Right ventricle myocardium inferior (tissue), 1 donor: ENCODE data around the gene CDRT4. TPM values are rescaled to one million over a fixed set of nuclear protein-coding genes. Genes with fewer than 3 reads are reported as not detected.
A peak's percentile ranks its signal among the peaks of the same experiment; 100 is the strongest.

ENCODE experiments used
- ATAC-seq: fragments of 200-7000 bp; cut with Tn5 transposase; one replicate; pipeline ENCODE4 v1.9.1; 2020; ENCODE audit warnings: mild to moderate bottlenecking, moderate library complexity
- DNase-seq: peaks from one replicate; pipeline ENCODE4 v3.0.0; 2021; ENCODE audit errors: missing footprints
- intact Hi-C: fragments of 100-400 bp; cut with DNase I; formaldehyde crosslinking; loops from one replicate; pipeline ENCODE4 v1.11.0; 2022
- total RNA-seq: library from RNA; stranded (reverse); fragmentation: NEBNext Ultra II Directional; extraction: Animal tissue kit (Norgen Biotek cat#: 25700); gene quantifications from one replicate; pipeline ENCODE4 v1.2.1, GENCODE V29; 2021
- donor health status: DM: no; HTN: yes; CAD: no; lungs with severe emphysema.

The CDRT4 gene
- total RNA-seq, 1 donor from 2014 or later, result 1.8 TPM

GRCh38 chr17:15466131-15466530 is 1.3 kb downstream of the CDRT4 start:
- no peak for DNase-seq
- intact Hi-C loops, result no loop called here
- ATAC-seq, result no peak

GRCh38 chr17:15465045-15465701 is 2.2 kb downstream of the CDRT4 start:
- ATAC-seq, result no peak
- intact Hi-C loops, result no loop called here
- DNase-seq, result no peak

GRCh38 chr17:15464231-15464985 is 3.0 kb downstream of the CDRT4 start:
- ATAC-seq (peak; percentile 22), DNase-seq (no peak)
- intact Hi-C loops, result no loop called here

- DNase-seq, result no peak
- intact Hi-C loops, result no loop called here
- ATAC-seq, result peak; percentile 84
Measured at GRCh38 chr17:15462976-15463772, 4.2 kb downstream of the CDRT4 start.

GRCh38 chr17:15457723-15458094 is 9.7 kb downstream of the CDRT4 start:
- peak; percentile 67 for ATAC-seq
- no peak for DNase-seq
- intact Hi-C loops, result loop anchor here (5.0 kb wide), 2 partner anchors 45 to 195 kb away; no protein-coding TSS in a partner anchor

GRCh38 chr17:15456972-15457722 is 10.3 kb downstream of the CDRT4 start:
- peak; percentile 71 for ATAC-seq
- intact Hi-C loops, result loop anchor here (5.0 kb wide), 2 partner anchors 45 to 195 kb away; no protein-coding TSS in a partner anchor
- DNase-seq, result no peak

- ATAC-seq, result peak; percentile 42
- no peak for DNase-seq
- intact Hi-C loops, result loop anchor here (5.0 kb wide), 2 partner anchors 46 to 194 kb away; no protein-coding TSS in a partner anchor
Measured at GRCh38 chr17:15456496-15456895, 10.9 kb downstream of the CDRT4 start.

- DNase-seq (no peak), ATAC-seq (no peak)
- intact Hi-C loops, result no loop called here
Measured at GRCh38 chr17:15454346-15454745, 13.1 kb downstream of the CDRT4 start.

- DNase-seq (no peak), ATAC-seq (no peak)
- intact Hi-C loops, result no loop called here
Measured at GRCh38 chr17:15453782-15454181, 13.6 kb downstream of the CDRT4 start.

- no peak for DNase-seq
Measured at GRCh38 chr17:15453246-15453645, 14.2 kb downstream of the CDRT4 start.

GRCh38 chr17:15452746-15453145 is 14.7 kb downstream of the CDRT4 start:
- no peak for ATAC-seq
- intact Hi-C loops, result no loop called here
- no peak for DNase-seq

More at GRCh38 chr17:15453246-15453645, 14.2 kb downstream of the CDRT4 start:
- ATAC-seq, result no peak
- intact Hi-C loops, result no loop called here

GRCh38 chr17:15451680-15452079 is 15.7 kb downstream of the CDRT4 start:
- intact Hi-C loops, result no loop called here
- ATAC-seq (no peak), DNase-seq (no peak)

- DNase-seq (no peak), ATAC-seq (peak; percentile 21)
- intact Hi-C loops, result no loop called here
Measured at GRCh38 chr17:15448580-15448956, 18.9 kb downstream of the CDRT4 start.

GRCh38 chr17:15447928-15448579 is 19.4 kb downstream of the CDRT4 start:
- ATAC-seq (peak; percentile 58), DNase-seq (no peak)

GRCh38 chr17:15446036-15446435 is 21.4 kb downstream of the CDRT4 start:
- intact Hi-C loops, result no loop called here
- DNase-seq (no peak), ATAC-seq (no peak)

More at GRCh38 chr17:15447928-15448579, 19.4 kb downstream of the CDRT4 start:
- intact Hi-C loops, result no loop called here

GRCh38 chr17:15444805-15445204 is 22.6 kb downstream of the CDRT4 start:
- intact Hi-C loops, result loop anchor here (5.0 kb wide), 1 partner anchor 48 kb away; no protein-coding TSS in a partner anchor
- DNase-seq (no peak), ATAC-seq (no peak)

GRCh38 chr17:15442311-15443180 is 24.9 kb downstream of the CDRT4 start:
- DNase-seq (no peak), ATAC-seq (no peak)
- intact Hi-C loops, result loop anchor here (5.0 kb wide), 1 partner anchor 45 kb away; no protein-coding TSS in a partner anchor
